Activated CD4-positive, alpha-beta T cell treated with anti-CD3 and anti-CD28 coated beads, Interleukin-2, amount 50 U/mL, for 4 hours (primary cell): ENCODE results near the gene MARCHF9.
A peak's percentile ranks its signal among the peaks of the same experiment; 100 is the strongest.

Experiments used
- DNase-seq, 2 experiments: peaks; one replicate each; pipeline ENCODE4 v3.0.0-alpha.2; 2020

The MARCHF9 gene

GRCh38 chr12:57739387-57739786 lies 15.5 kb upstream of the MARCHF9 start:
- no peak for DNase-seq

DNA sequence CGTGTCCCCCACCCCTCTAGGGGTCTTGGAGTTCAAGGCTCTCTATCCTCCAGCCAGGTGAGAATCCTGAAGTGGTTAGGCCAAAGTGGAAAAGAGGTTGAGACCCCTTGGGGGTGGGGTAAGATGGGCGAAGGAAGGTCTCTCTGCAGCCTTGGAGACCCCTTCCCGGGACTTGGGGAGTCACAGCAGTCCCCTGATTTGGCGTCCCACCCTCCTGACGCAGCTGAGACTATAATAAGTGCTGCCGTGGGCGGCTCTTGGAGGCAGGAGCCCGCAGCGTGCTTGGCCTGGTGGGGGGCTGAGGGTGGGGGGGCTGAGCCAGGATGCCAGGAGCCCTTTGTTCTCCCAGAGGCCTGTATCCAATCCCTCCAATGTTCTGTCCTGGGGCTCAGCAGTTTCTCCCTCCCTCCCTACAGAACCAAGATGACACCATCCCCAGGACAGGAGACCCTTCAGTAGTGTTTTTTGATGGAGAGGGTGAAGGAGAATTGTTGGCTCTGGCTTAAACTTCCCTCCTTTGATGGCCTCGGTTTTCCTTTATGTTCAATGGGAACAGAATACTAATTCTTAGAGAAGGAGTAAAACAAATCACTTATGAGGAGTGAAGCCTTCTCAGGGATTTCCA lies 14.9 kb upstream of the MARCHF9 start:
- DNase-seq = no peak

- peak; percentile 61 to 66 for DNase-seq
These were observed 14.1 kb upstream of the MARCHF9 start for GRCh38 chr12:57740656-57741412.

- DNase-seq = no peak
These were observed 13.5 kb upstream of the MARCHF9 start for GRCh38 chr12:57741413-57741789.

DNA sequence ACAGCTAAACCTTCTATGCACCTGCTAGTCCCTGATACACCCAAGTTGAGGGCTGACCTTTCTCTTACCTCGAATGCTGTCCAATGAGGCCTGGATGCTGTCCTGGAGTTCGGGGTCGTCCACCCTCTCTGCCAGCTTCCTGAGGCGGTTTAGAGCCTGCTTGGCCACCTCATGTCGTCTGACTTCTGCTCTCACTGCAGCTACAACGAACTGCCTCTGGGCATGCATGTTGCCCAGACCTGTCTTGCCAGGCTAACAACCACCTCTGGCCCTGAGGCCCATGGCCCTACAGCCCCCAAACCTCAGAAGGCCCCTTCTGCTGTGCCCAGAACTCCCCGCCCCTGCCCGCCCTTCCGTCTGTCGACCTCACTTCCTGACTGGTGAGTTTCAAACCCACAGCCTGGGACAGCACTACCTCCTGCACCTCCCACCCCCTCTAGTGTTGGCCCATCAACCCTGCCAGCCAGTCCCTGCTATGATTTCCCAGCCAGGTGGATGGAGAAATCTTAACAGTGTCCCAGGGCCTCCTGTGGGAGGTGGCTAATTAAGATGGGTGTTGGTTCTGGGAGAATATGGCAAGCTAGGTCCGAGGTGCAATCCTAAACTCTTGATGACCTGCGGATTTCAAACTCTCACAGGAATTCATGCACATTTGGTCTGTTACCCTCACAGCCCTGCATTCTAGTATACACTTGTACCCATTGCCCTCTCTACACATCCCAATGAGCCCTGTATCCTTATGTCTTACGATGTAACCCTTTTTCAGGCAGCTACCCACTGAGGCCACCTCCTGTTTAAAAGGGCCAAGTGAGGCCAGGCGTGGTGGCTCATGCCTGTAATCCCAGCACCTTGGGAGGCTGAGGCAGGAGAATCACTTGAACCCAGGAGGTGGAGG lies 12.8 kb upstream of the MARCHF9 start:
- peak; percentile 71 for DNase-seq

- no peak for DNase-seq
These were observed 11.1 kb upstream of the MARCHF9 start for GRCh38 chr12:57743769-57744168.

- DNase-seq = peak; percentile 59 to 61
These were observed 10.6 kb upstream of the MARCHF9 start for GRCh38 chr12:57744194-57744776.

DNA sequence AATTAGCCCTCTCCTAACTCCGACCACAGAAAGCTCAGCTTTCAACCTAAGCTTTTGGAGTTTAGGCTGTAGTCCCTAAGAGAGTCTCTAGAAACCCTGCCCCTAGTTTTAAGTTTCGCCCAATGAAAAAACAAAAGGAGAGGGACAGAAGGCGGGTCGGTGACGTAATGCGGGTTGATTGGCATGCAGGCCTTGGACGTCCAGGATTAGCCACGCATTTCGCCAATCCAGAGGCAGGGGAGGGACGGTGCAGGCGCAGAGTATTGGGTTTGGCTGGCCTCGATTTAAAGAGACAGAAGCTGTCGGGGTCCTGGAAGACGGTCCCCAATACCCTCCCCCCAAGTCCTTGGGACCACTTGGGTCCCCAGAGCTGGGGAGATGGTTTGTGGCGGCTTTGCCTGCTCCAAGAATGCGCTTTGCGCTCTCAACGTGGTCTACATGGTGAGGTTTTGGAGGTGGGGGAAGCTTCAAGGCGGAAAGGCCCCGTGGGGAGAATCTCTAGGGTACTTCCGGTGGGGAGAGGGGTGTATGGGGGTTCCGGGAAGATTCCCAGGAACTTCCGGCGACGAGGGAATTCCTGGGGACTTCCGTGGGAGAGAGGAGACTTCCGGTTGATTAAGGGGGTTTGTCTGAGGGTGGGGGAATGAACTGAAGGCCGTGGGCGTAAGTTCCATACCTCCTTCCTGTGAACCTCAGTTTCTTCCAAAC lies 10.0 kb upstream of the MARCHF9 start, which contains the start of gene TSPAN31:
Gene TSPAN31, plus strand, starts transcription at position 263 of the 708 bp plus-strand sequence. Its CDS starts 116 bp downstream, at position 379.
- peak; percentile 93 to 94 for DNase-seq

- DNase-seq = no peak
These were observed 9.4 kb upstream of the MARCHF9 start for GRCh38 chr12:57745485-57745881.

GRCh38 chr12:57746025-57746424 lies 8.9 kb upstream of the MARCHF9 start:
- no peak for DNase-seq

- DNase-seq = no peak
These were observed 5.8 kb upstream of the MARCHF9 start for GRCh38 chr12:57749061-57749460.

GRCh38 chr12:57750561-57751431 lies 4.1 kb upstream of the MARCHF9 start:
- no peak for DNase-seq

DNA sequence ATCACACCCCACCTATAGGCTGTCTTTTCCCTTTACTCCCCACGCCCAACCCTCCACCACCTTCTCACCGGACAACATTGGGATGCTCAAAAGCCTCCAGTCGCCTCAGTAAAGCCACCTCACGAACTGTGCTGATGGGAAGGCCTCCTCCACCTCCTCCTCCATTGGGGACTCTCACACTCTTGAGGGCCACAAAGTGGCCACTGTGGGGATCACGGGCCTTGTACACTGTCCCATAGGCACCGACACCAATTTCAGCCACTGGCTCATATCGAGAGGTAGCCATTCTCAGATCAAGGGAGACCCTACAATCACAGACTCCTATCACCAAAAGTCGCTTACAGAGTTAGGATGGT lies 3.5 kb upstream of the MARCHF9 start:
- no peak for DNase-seq

DNA sequence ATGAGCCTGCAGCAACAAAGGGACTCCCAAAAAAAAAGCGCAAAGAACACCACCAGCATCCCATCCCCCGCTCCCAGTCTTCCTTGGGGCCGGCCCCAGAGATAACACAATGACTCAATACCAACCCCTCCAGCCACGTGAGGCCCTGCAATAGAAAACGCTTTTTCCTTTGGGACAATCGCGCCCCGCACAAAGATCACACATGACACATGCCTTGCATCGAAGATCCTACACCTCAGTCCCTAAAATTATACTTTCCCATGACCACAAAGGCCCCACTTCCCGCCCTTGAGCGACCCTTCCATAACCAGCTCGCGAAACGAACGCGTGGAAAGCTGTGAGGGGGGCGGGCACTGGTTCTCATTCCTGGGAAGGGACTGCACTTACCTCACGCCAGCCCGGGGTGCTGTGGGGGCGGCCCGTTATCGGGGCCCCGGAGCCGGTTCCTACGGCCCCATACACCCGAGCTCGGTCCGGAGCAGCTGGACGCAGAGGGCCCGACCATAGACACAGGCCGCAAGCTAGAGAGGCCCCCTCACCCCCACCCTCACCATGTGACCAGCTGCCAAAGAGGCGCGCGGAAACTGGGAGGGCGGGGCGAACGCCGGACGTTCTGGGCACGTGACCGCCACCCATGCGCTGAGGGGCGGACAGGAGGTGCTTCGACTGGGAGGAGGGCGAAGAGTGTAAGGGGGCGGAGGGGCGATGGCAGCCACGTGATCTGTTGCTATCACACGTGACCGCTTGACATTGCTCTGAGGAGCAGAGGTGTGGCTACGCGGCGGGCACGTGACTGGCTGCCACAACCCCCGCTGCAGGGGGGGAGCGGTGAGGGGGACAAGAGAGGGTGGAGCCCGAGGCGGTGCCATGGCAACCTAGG lies 2.9 kb upstream of the MARCHF9 start, which contains the start of gene CDK4:
Gene CDK4, minus strand, starts transcription at position 523 of the 880 bp plus-strand sequence. CDS start 593 bp downstream, outside the sequence.
- DNase-seq = peak; percentile 97 to 98

DNA sequence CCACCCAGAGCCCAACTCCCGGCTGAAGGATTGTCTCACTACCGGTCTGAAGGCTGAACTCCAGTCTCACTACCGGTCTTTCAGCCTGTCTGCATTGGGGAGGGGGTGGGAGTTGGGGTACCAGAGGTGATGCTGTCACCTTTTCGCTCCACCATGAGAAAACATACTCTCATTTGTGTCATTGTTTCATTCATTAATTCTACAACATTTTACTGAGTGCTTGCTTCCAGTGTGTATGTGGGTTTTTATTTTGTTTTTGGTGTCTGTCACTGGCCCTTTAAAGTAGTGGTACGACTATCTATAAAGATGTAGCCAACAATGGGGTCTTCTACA lies 2.3 kb upstream of the MARCHF9 start:
- DNase-seq = no peak

DNA sequence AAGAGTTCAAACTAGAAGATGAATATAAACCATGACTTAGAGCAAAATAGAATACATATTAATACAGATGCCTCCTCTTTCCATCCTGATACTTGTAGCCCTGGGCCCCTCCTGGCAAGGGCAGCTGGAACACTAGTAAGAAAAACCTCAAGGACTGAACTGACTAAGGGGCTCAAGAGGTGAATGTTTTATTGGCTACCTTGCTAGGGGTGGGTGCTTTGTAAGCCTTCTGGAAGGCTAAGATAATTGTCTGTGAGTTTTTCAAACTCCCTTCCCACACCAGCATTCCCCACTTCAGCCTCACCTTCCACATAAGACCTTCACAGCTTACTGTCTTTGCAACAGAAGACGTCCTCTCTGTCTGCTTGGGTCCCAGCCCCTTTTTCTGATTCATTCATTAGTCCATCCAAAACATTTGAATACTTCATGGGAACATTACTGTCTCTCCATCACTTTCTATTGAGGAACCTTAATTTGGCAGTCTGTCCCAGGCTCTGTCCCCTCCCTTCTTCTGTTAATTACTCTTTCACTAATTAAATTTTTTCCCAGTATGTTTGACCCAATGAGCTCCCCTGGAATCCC lies 1.1 kb upstream of the MARCHF9 start:
- no peak for DNase-seq

- no peak for DNase-seq
These were observed 221 bp downstream of the MARCHF9 start for GRCh38 chr12:57755194-57755453.

DNA sequence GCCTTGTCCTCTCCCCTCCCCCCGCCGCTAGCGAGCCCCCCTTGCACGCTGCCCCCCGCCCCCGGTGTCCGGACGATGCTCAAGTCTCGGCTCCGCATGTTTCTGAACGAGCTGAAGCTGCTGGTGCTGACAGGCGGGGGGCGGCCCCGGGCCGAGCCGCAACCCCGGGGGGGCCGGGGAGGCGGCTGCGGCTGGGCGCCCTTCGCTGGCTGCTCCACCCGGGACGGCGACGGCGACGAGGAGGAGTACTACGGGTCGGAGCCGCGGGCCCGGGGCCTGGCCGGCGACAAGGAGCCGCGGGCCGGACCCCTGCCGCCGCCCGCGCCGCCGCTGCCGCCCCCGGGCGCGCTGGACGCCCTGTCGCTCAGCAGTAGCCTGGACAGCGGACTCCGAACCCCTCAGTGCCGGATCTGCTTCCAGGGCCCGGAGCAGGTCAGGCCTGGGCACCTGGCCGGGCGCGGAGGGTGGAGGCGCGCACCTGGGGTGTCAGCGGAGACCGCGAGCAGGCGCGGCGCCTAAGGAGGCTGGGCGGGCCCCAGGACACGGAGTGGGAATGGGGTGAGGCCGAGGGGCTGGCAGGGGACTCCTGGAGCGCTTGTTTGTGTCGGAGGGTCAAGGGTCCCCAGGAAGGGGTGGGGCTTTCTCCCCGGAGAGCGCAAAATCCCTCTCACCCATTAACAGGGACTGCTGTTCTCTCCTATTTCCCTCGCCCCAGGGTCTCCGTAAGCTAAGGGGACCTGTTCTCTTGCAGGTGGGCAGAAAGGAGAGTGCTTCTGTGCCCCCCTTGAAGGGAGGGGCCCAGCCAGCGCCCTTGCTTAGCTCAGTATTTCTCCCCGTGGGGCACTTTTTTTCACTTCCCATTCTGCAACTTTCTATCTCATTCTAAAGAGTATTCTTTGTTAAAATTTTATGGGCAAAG lies 810 bp downstream of the MARCHF9 start:
- no peak for DNase-seq
